GM10266 (cell line): ENCODE results near the gene TASP1.

Experiments
- DNase-seq: peaks from one replicate; pipeline ENCODE4 v3.0.0; 2012; ENCODE audit errors: extremely low spot score
- CTCF ChIP-seq: IDR thresholded peaks from 2 replicates; pipeline ENCODE4 v1.5.1; 2012; ENCODE audit warnings: mild to moderate bottlenecking, low read depth; ENCODE audit not compliant: control insufficient read depth, insufficient read depth; ENCODE audit errors: missing control alignments

TASP1 gene

GRCh38 chr20:13588049-13588448 lies 50.7 kb downstream of the TASP1 start:
- TF ChIP-seq CTCF: no peak
- DNase-seq: no peak

GRCh38 chr20:13587370-13587769 lies 51.4 kb downstream of the TASP1 start:
- DNase-seq: no peak
- no peak for TF ChIP-seq CTCF

- no peak for TF ChIP-seq CTCF
- DNase-seq: no peak
Observed at GRCh38 chr20:13586133-13586532, 52.6 kb downstream of the TASP1 start.

- TF ChIP-seq CTCF: no peak
- DNase-seq: no peak
Observed at GRCh38 chr20:13581451-13581850, 57.3 kb downstream of the TASP1 start.

GRCh38 chr20:13580707-13581106 lies 58.0 kb downstream of the TASP1 start:
- DNase-seq: no peak
- no peak for TF ChIP-seq CTCF

- TF ChIP-seq CTCF: no peak
- no peak for DNase-seq
Observed at GRCh38 chr20:13574071-13574470, 64.7 kb downstream of the TASP1 start.

GRCh38 chr20:13571662-13572061 lies 67.1 kb downstream of the TASP1 start:
- DNase-seq: no peak

More at GRCh38 chr20:13571662-13572061, 67.1 kb downstream of the TASP1 start:
- no peak for TF ChIP-seq CTCF
